HepG2 (cell line): ENCODE data around the gene KCNB1. TPM values are rescaled to one million over a fixed set of nuclear protein-coding genes. Genes with fewer than 3 reads are reported as not detected.

Experiments
- ISX ChIP-seq: sonication (generic); formaldehyde crosslinking; conservative IDR thresholded peaks from 2 replicates; pipeline ENCODE4 v1.5.0; 2020; ENCODE audit warnings: missing genetic modification reagents
- MXI1 ChIP-seq: IDR thresholded peaks from 3 replicates; pipeline ENCODE4 v1.6.1; 2012; ENCODE audit warnings: low read depth, low read length, inconsistent platforms, borderline replicate concordance
- MYNN ChIP-seq: sonication (generic); formaldehyde crosslinking; IDR thresholded peaks from 2 replicates; pipeline ENCODE4 v1.4.0; 2020; ENCODE audit warnings: mild to moderate bottlenecking, low read depth, missing genetic modification reagents
- NFIC ChIP-seq: IDR thresholded peaks from 2 replicates; pipeline ENCODE4 v1.6.1; 2012; ENCODE audit warnings: mild to moderate bottlenecking, low read length, inconsistent platforms
- NFYB ChIP-seq: sonication (generic); formaldehyde crosslinking; IDR thresholded peaks from 2 replicates; pipeline ENCODE4 v1.4.0; 2020; ENCODE audit warnings: missing genetic modification reagents
- PHF21A ChIP-seq: sonication (generic); formaldehyde crosslinking; IDR thresholded peaks from 2 replicates; pipeline ENCODE4 v1.5.0; 2020; ENCODE audit warnings: mild to moderate bottlenecking, missing genetic modification reagents
- PRDM15 ChIP-seq: sonication (generic); formaldehyde crosslinking; IDR thresholded peaks from 2 replicates; pipeline ENCODE4 v1.4.0; 2020; ENCODE audit warnings: missing genetic modification reagents
- RCOR2 ChIP-seq: IDR thresholded peaks from 2 replicates; pipeline ENCODE4 v1.6.1; 2016; ENCODE audit warnings: missing biosample characterization, missing genetic modification reagents
- SAFB2 ChIP-seq: sonication (generic); formaldehyde crosslinking; IDR thresholded peaks from 2 replicates; pipeline ENCODE4 v1.5.1; 2020; ENCODE audit warnings: missing genetic modification reagents, low read depth, mild to moderate bottlenecking, borderline replicate concordance
- SMARCC2 ChIP-seq: fragments of 450-650 bp; IDR thresholded peaks from 2 replicates; pipeline ENCODE4 v1.6.1; 2017; ENCODE audit warnings: antibody characterized with exemption, mild to moderate bottlenecking
- SRF ChIP-seq: IDR thresholded peaks from 2 replicates; pipeline ENCODE4 v1.6.1; 2011; ENCODE audit warnings: mild to moderate bottlenecking, low read depth, low read length, moderate library complexity
- ZBTB49 ChIP-seq: sonication (generic); formaldehyde crosslinking; IDR thresholded peaks from 2 replicates; pipeline ENCODE4 v1.4.0; 2020; ENCODE audit warnings: missing genetic modification reagents, borderline replicate concordance
- ZNF18 ChIP-seq: sonication (generic); formaldehyde crosslinking; IDR thresholded peaks from 2 replicates; pipeline ENCODE4 v1.8.0; 2022; ENCODE audit warnings: mild to moderate bottlenecking, missing genetic modification reagents; ENCODE audit not compliant: insufficient replicate concordance
- ZNF232 ChIP-seq: sonication (generic); formaldehyde crosslinking; IDR thresholded peaks from 2 replicates; pipeline ENCODE4 v1.4.0; 2020; ENCODE audit warnings: missing genetic modification reagents, borderline replicate concordance
- ZNF235 ChIP-seq: sonication (generic); formaldehyde crosslinking; IDR thresholded peaks from 2 replicates; pipeline ENCODE4 v1.8.1; 2023; ENCODE audit warnings: mild to moderate bottlenecking, missing genetic modification reagents, borderline replicate concordance
- ZNF274 ChIP-seq: sonication (generic); formaldehyde crosslinking; IDR thresholded peaks from 2 replicates; pipeline ENCODE4 v1.5.1; 2020; ENCODE audit warnings: mild to moderate bottlenecking, missing genetic modification reagents
- ZNF737 ChIP-seq: sonication (generic); formaldehyde crosslinking; IDR thresholded peaks from 2 replicates; pipeline ENCODE4 v1.5.0; 2020; ENCODE audit warnings: missing genetic modification reagents, mild to moderate bottlenecking, borderline replicate concordance
- ZNF878 ChIP-seq: sonication (generic); formaldehyde crosslinking; IDR thresholded peaks from 2 replicates; pipeline ENCODE4 v1.8.1; 2023; ENCODE audit warnings: mild to moderate bottlenecking, missing genetic modification reagents, moderate library complexity
- polyA plus RNA-seq, 8 experiments: library from polyadenylated mRNA; depleted of rRNA in 3 of 8; stranded (reverse) in 7 of 8; unstranded in 1 of 8; fragments of >200 nt; fragmentation: Illumina TruSeq in 4 of 8; extraction: Trizol in 4 of 8; gene quantifications; 2 replicates each; pipeline versions ENCODE4 v1.2.1 to v1.2.3, GENCODE V29; 2011 to 2016; ENCODE audit warnings: low read depth in 4 of 8, missing spikeins in 1 of 8, mixed read lengths in 1 of 8; ENCODE audit not compliant: insufficient read depth in 1 of 8
- total RNA-seq, 5 experiments: library from RNA; depleted of rRNA; stranded (reverse); fragments of >200 nt; fragmentation: Illumina TruSeq; extraction: Trizol; gene quantifications; 2 replicates each; pipeline ENCODE4 v1.2.3, GENCODE V29; 2016; ENCODE audit warnings: low read depth in 1 of 5

KCNB1 gene
- total and polyA plus RNA-seq, 2 of the 13 experiments (the other 11 are each of a cell fraction or from before 2014, with no cell fraction given): 0.02 TPM; not detected in 1

GRCh38 chr20:49482621-49483017 lies at the start of gene KCNB1 (continued):
- TF ChIP-seq PRDM15 (CRISPR knock-in tag) (peak; percentile 60; the same call in 1 of the 2 replicates), ZNF235 (CRISPR knock-in tag) (0 out of 2 replicates have a peak, but pooled peaks have one; percentile 60), SRF (0 out of 2 replicates have a peak, but pooled peaks have one; percentile 2), MYNN (CRISPR knock-in tag) (peak; percentile 83; the same call in 1 of the 2 replicates), SMARCC2 (no peak), ZNF878 (CRISPR knock-in tag) (peak; percentile 91), RCOR2 (no peak), ISX (CRISPR knock-in tag) (peak; percentile 94), PHF21A (CRISPR knock-in tag) (no peak), ZBTB49 (CRISPR knock-in tag) (peak; percentile 92; the same call in 1 of the 2 replicates), ZNF274 (CRISPR knock-in tag) (peak; percentile 94), ZNF232 (peak; percentile 94), SAFB2 (no peak; the same call in 1 of the 2 replicates), MXI1 (0 out of 3 replicates have a peak, but pooled peaks have one; percentile 45), ZNF737 (CRISPR knock-in tag) (no peak), NFYB (CRISPR knock-in tag) (peak; percentile 27; the same call in 1 of the 2 replicates), ZNF18 (CRISPR knock-in tag) (peak; percentile 73), NFIC (no peak)
